Measurements from ENCODE around the gene OTOGL. TPM values are rescaled to one million over a fixed set of nuclear protein-coding genes. Genes with fewer than 3 reads are reported as not detected.

Gene OTOGL
- polyA plus RNA-seq, 1 donor from 2014 or later = 0.33 TPM

DNA sequence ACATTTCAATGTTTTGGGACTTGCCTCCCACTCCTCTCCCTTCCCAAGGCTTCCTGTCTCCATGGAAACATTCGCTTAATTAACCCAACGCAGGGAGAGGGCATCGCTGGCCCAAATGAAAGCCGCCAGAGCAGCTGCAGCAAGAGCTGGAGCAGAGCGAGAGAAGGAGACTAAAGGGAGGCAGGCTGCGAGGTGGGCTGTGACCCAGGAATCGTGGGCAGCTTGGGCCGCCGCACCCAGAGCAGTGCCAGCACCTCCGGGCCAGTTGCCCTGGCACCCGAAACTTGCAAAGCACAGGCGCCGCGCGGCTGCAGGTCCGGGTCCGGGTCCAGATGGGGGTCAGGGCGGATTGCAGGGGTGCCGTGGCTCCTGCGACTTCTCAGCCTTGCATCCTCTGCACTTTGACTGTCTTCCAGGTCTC is 301.2 kb downstream of the OTOGL start:
- Histone ChIP-seq H3K4me3 (ENCODE audit: low read length) (no peak overlapping the region), H3K79me2 (replicated peaks; ENCODE audit: insufficient read depth, low read length) (no peaks in the 10 kb centered on the region), H3K9me3 (ENCODE audit: low read length) (no peaks in the 10 kb centered on the region), H3K9me2 (ENCODE audit: insufficient read depth, low read length) (no peaks in the 10 kb centered on the region), H3K9ac (ENCODE audit: low read length) (no peak overlapping the region), H3F3A (ENCODE audit: insufficient read depth, low read length, poor library complexity, severe bottlenecking) (no peaks in the 10 kb centered on the region), H3K4me2 (ENCODE audit: low read length) (no peak overlapping the region), H4K20me1 (ENCODE audit: insufficient read depth) (no peaks in the 10 kb centered on the region), H3K27me3 (ENCODE audit: insufficient read depth, low read depth, low read length) (no peaks in the 10 kb centered on the region), H2AFZ (ENCODE audit: low read depth, low read length) (no peak overlapping the region), H3K36me3 (ENCODE audit: insufficient read depth, low read length) (no peaks in the 10 kb centered on the region), H3K27ac (ENCODE audit: low read length) (no peak overlapping the region)
- TF ChIP-seq SMC3 (conservative IDR thresholded peaks at IDR 0.05; ENCODE audit: poor library complexity) = no peak
- no peak for TF ChIP-seq RAD21 (conservative IDR thresholded peaks at IDR 0.05)
- no peak for TF ChIP-seq POLR2AphosphoS5 (IDR thresholded peaks at IDR 0.05)
- no peak for TF ChIP-seq EP300 (conservative IDR thresholded peaks at IDR 0.05; ENCODE audit: poor library complexity, severe bottlenecking)
- no peak for TF ChIP-seq MXI1 (conservative IDR thresholded peaks at IDR 0.05; ENCODE audit: poor library complexity, severe bottlenecking)
- TF ChIP-seq EZH2 (IDR thresholded peaks at IDR 0.05; ENCODE audit: borderline replicate concordance, insufficient read depth, low read length, poor library complexity, severe bottlenecking) = no peak
- TF ChIP-seq TAF1 (IDR thresholded peaks at IDR 0.05; ENCODE audit: low read depth) = no peak
- TF ChIP-seq, protein P1, sequence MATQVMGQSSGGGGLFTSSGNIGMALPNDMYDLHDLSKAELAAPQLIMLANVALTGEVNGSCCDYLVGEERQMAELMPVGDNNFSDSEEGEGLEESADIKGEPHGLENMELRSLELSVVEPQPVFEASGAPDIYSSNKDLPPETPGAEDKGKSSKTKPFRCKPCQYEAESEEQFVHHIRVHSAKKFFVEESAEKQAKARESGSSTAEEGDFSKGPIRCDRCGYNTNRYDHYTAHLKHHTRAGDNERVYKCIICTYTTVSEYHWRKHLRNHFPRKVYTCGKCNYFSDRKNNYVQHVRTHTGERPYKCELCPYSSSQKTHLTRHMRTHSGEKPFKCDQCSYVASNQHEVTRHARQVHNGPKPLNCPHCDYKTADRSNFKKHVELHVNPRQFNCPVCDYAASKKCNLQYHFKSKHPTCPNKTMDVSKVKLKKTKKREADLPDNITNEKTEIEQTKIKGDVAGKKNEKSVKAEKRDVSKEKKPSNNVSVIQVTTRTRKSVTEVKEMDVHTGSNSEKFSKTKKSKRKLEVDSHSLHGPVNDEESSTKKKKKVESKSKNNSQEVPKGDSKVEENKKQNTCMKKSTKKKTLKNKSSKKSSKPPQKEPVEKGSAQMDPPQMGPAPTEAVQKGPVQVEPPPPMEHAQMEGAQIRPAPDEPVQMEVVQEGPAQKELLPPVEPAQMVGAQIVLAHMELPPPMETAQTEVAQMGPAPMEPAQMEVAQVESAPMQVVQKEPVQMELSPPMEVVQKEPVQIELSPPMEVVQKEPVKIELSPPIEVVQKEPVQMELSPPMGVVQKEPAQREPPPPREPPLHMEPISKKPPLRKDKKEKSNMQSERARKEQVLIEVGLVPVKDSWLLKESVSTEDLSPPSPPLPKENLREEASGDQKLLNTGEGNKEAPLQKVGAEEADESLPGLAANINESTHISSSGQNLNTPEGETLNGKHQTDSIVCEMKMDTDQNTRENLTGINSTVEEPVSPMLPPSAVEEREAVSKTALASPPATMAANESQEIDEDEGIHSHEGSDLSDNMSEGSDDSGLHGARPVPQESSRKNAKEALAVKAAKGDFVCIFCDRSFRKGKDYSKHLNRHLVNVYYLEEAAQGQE (IDR thresholded peaks at IDR 0.05; ENCODE audit: borderline replicate concordance) = no peak
- TF ChIP-seq, protein P2, sequence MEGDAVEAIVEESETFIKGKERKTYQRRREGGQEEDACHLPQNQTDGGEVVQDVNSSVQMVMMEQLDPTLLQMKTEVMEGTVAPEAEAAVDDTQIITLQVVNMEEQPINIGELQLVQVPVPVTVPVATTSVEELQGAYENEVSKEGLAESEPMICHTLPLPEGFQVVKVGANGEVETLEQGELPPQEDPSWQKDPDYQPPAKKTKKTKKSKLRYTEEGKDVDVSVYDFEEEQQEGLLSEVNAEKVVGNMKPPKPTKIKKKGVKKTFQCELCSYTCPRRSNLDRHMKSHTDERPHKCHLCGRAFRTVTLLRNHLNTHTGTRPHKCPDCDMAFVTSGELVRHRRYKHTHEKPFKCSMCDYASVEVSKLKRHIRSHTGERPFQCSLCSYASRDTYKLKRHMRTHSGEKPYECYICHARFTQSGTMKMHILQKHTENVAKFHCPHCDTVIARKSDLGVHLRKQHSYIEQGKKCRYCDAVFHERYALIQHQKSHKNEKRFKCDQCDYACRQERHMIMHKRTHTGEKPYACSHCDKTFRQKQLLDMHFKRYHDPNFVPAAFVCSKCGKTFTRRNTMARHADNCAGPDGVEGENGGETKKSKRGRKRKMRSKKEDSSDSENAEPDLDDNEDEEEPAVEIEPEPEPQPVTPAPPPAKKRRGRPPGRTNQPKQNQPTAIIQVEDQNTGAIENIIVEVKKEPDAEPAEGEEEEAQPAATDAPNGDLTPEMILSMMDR (IDR thresholded peaks at IDR 0.05; ENCODE audit: poor library complexity, severe bottlenecking) = no peak

DNA sequence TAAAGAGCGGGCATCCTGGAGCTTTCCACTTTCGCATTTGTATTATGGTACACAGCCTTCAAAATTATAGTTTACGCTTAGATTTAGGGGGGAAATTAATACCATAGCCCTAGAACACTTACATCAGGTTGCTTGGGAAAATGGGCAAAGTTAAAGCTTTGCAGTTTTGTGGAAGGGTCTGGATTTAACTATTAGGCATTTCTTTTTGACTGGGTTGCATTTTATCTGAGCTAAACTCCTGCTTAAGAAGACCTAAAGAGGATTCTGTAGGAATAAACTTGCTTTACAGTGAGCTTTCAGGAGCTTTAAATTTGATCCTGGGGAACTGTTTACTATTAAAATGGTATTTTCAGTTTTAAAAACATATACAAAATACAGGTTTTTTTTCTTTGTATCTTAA is 301.9 kb downstream of the OTOGL start:
- Histone ChIP-seq H3K36me3 (ENCODE audit: insufficient read depth, low read length) (no peaks in the 10 kb centered on the region), H3K4me2 (ENCODE audit: low read length) (no peak overlapping the region), H3F3A (ENCODE audit: insufficient read depth, low read length, poor library complexity, severe bottlenecking) (no peaks in the 10 kb centered on the region), H3K79me2 (replicated peaks; ENCODE audit: insufficient read depth, low read length) (no peaks in the 10 kb centered on the region), H3K9me3 (ENCODE audit: low read length) (no peaks in the 10 kb centered on the region), H3K27ac (ENCODE audit: low read length) (no peak overlapping the region), H3K27me3 (ENCODE audit: insufficient read depth, low read depth, low read length) (no peaks in the 10 kb centered on the region), H3K4me3 (ENCODE audit: low read length) (no peak overlapping the region), H4K20me1 (ENCODE audit: insufficient read depth) (no peaks in the 10 kb centered on the region), H3K9me2 (ENCODE audit: insufficient read depth, low read length) (no peaks in the 10 kb centered on the region), H3K9ac (ENCODE audit: low read length) (no peak overlapping the region), H2AFZ (ENCODE audit: low read depth, low read length) (no peak overlapping the region)
- TF ChIP-seq EZH2 (IDR thresholded peaks at IDR 0.05; ENCODE audit: borderline replicate concordance, insufficient read depth, low read length, poor library complexity, severe bottlenecking) (no peak), SMC3 (conservative IDR thresholded peaks at IDR 0.05; ENCODE audit: poor library complexity) (no peak), POLR2AphosphoS5 (IDR thresholded peaks at IDR 0.05) (no peak), EP300 (conservative IDR thresholded peaks at IDR 0.05; ENCODE audit: poor library complexity, severe bottlenecking) (no peak), RAD21 (conservative IDR thresholded peaks at IDR 0.05) (no peak), TAF1 (IDR thresholded peaks at IDR 0.05; ENCODE audit: low read depth) (no peak), MXI1 (conservative IDR thresholded peaks at IDR 0.05; ENCODE audit: poor library complexity, severe bottlenecking) (no peak)
- TF ChIP-seq, protein P2 (IDR thresholded peaks at IDR 0.05; ENCODE audit: poor library complexity, severe bottlenecking) = no peak
- TF ChIP-seq, protein P1 (IDR thresholded peaks at IDR 0.05; ENCODE audit: borderline replicate concordance) = no peak

Measured in neural cell (in vitro differentiated cells).